Epithelial cell of prostate (primary cell): ENCODE results near the gene FBXL17.

Experiments
- DNase-seq: peaks from one replicate; pipeline ENCODE4 v3.0.0-alpha.2; 2011; ENCODE audit warnings: low read depth, low spot score
- H3K27ac ChIP-seq: fragments of 450-650 bp; 2 replicates; pipeline ENCODE4 v1.5.1; 2017; ENCODE audit warnings: mild to moderate bottlenecking

The FBXL17 gene

GRCh38 chr5:107969847-107970246, 412.1 kb downstream of the FBXL17 start:
- DNase-seq: no peak
- H3K27ac ChIP-seq: no peak overlapping the region

- no peak for DNase-seq
- H3K27ac ChIP-seq: no peak overlapping the region
Measured at GRCh38 chr5:107968998-107969397, 412.9 kb downstream of the FBXL17 start.

GRCh38 chr5:107968406-107968843, 413.5 kb downstream of the FBXL17 start:
- no peak overlapping the region for H3K27ac ChIP-seq
- no peak for DNase-seq

DNA sequence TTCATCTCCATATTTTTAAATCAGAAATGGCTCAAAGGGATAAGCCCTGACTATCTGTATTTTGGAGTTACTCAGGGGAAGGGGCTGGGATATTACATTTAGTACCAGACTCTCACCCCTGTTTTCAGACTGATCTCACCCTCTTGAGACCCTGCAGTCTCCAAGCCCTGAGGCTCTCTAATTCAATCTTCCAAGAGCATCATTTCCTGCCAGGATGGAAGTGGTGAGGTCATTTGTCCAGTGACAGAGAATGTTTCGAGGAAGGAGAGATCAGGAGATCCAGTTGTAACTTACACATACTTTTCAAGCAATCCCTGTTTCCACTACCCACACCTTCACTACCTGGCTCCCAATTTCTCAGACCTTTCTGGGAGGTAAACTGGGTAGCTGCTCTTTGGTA, 415.7 kb downstream of the FBXL17 start:
- DNase-seq: no peak
- H3K27ac ChIP-seq: no peak overlapping the region

GRCh38 chr5:107964722-107965121, 417.2 kb downstream of the FBXL17 start:
- H3K27ac ChIP-seq: no peak overlapping the region
- DNase-seq: no peak

- DNase-seq: no peak
- H3K27ac ChIP-seq: no peak overlapping the region
Measured at GRCh38 chr5:107959573-107960279, 422.2 kb downstream of the FBXL17 start.

DNA sequence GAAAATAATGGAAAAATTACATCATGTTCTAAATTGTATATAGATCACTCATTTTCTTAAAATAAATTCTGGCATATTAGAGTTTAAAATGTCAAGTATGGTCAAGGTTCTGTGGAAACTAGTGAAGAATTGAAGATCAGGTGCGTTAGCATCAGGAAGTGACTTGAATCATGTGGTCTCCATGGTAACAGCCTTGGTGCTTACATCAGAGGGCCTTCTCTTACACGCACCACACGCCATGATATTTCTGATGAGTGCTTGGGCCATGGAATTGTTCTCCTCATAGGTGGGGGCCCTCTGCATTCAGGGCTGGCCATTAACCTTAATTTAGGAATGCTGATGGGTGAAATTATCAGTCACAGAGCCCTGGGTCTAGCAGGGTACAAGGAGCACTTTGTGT, 423.0 kb downstream of the FBXL17 start:
- DNase-seq: no peak
- no peak overlapping the region for H3K27ac ChIP-seq

- no peak for DNase-seq
- H3K27ac ChIP-seq: no peak overlapping the region
Measured at GRCh38 chr5:107958432-107958831, 423.5 kb downstream of the FBXL17 start.

- no peak for DNase-seq
- H3K27ac ChIP-seq: no peak overlapping the region
Measured at GRCh38 chr5:107957051-107957450, 424.8 kb downstream of the FBXL17 start.

DNA sequence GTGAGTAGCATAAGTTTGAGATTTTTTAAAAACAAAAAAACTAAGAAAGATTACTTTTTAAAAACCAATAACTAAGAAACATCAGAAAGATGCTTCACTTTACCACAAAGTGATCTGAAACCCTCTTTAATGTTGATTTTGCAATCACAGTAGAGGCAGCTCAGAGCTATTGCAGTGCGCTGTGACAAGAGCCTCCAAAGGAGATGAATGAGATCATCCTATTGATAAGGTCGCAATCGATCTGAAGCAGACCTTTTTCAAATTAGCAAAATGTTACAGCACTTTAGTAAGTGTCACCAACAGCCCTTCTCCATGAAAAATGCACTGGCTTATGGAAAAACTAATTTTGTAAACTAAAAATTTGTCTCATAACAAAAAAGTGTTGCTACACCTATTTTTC, 426.6 kb downstream of the FBXL17 start:
- no peak overlapping the region for H3K27ac ChIP-seq
- DNase-seq: no peak

- no peak overlapping the region for H3K27ac ChIP-seq
- DNase-seq: no peak
Measured at GRCh38 chr5:107954254-107954653, 427.6 kb downstream of the FBXL17 start.

DNA sequence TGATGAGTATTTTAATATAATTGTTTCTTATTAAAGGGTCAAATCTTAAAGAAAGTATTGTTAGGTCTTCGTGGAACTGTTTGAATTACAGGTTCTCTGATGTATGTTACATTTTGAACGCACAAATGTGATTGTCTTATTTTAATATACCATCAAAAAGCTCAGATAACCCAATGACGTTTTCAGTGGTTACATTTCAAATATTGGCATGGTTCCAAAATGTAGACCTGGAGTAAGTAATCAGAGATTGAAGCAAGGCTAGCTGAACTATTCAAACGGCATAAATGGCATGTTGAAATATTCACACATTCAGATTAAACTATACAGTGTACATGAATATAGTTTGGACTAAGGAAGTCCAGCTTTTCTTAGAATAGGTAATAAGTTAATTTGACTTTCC, 429.4 kb downstream of the FBXL17 start:
- no peak for DNase-seq
- no peak overlapping the region for H3K27ac ChIP-seq

GRCh38 chr5:107951309-107951708, 430.6 kb downstream of the FBXL17 start:
- H3K27ac ChIP-seq: no peak overlapping the region
- no peak for DNase-seq

DNA sequence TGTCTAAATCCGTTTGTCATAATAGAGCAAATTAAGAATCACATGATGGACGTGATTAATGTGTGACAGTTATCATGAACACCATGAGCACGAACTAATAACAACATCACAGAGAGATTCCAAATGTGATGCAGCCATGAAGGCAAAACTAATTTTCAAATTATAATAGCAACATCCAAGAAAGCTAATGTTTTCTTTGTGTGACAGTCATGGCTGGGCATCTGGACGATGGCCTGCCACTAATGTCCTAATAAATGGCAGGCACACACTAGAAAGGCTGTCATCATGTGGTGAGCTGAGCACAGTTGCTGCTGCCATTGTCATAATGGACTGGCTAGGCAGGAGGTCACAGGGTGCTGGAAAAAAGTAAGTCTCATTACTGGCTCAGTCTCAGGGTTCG, 431.1 kb downstream of the FBXL17 start:
- no peak overlapping the region for H3K27ac ChIP-seq
- no peak for DNase-seq

DNA sequence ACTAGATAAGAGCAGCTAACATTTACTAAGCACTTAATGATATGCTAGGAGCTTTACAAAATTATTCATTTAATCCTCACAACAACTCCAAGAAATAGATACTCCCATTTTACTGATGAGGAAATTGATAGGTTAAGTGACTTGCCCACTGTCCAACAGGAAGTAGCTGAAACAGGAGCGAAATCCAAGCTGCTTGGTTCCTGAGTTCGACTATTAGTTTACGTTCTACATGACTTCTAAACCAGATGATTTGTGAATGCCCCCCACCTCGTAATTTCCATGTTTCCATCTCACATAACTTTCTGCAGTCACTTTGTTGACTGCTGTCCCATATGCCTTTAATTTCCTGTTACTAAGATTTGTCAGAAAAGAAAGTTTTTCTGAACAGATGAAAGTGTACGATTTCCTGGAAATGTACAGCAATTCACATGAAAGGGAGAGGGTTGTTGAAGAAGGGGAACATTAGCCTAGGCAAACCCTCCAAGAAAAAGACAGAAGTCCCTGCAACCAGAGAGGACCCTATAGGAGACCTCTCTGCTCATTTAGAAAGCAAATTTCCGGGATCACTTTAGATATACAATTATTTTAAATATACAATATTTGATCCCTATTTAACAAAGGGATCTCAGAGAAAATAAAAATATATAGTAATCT, 432.1 kb downstream of the FBXL17 start:
- no peak for DNase-seq
- H3K27ac ChIP-seq: no peak overlapping the region

DNA sequence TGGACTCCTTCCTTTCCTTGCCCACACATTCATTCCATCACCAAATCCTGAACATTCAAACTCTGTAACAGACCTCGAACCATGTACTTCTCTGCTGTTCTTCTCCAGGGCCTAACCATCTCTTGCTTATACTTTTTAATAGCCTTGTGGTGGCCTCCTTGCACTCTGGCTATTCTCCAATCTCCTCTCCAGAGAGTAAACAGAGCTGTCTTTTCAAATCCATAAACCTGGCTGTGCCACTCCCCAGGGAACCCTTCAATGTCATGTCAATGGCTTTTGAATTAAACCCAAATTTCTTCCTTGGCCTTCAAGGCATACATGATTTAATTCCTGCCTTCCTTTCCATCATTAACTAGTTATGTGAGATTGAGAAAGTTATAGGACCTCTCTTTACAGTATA, 433.5 kb downstream of the FBXL17 start:
- no peak for DNase-seq
- no peak overlapping the region for H3K27ac ChIP-seq

DNA sequence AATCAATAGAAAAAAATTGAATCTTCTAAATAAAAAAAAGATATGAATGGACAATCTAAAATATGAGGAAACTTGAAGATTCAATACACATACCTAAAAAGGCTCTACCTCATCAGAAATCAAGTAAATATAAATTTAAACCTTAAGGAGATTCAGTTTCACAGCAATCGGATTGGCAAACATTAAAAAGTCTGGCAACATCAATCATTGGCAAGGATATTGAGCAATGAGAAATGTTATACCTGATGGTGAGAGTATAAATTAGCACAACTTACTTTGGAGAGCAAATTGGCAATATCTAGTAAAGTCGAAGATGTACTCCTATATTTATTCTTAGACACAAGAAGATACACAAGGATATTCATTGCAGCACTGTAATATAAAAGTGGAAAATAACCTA, 436.8 kb downstream of the FBXL17 start:
- no peak for DNase-seq
- H3K27ac ChIP-seq: no peak overlapping the region

DNA sequence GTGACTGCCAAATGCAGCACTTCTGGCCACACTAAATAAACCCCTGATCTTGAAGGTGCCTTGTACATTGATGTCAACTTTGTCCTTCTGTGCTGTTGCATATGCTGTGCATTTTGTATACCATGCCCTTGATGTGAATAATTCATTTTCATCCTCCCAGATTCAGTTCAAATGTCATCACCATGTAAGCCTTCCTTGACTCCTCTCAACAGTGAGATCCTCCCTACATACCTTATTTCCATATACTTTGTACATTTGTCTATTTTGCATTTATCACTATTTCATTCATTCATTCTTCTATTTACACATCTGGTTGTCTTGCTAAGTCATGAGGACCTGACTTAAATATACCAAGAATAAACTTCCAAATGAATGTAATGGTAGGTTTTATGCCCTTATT, 438.0 kb downstream of the FBXL17 start:
- no peak for DNase-seq
- no peak overlapping the region for H3K27ac ChIP-seq

DNA sequence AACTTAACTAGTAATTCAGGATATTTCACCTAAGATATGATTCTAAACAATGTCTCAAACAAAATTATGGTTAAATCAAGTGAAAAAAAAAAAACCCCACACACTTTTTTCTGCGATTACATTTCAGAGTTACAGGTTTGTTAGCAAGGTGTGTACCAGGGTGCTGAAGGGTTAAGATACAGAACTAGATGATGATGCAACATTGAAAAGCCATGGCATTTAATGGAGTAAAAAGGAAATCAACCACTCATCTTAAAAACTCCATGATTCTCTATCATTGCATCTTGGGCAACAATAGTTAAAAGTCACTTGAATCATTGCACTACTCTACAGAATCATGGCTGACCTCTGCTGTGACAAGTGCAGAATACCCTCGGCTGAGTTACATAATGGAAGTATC, 440.9 kb downstream of the FBXL17 start:
- DNase-seq: no peak
- H3K27ac ChIP-seq: no peak overlapping the region

DNA sequence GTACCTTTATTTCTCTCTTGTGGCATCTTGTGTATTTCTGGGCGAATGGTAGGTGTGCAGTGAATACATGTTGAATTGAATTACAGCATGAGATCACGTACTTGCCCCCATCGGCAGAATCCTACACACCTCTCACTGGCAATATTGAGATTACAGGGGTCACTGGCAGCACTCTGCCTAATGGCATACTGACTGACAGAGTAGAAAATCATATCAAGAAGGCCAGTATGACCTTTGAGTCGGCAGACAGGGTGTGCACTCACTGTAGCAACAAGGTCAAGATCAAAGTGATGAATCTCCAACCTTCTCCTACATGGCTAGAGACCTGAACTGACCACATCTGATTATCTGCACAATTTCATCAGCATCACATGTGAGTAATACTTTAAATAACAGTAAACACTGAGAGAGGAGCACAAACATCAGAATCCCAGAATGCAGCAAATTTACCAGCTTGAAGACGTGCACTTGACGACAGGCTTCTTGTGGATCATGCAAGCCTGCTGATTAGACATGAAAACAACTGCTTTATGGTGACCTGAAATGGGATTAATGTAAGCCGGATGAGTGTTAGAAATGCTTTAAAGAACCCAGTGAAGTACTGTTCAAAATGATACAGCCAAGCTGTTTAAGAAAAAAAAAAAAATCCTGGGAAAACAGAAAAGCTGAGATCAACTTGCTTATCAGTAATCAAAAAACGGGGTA, 444.1 kb downstream of the FBXL17 start:
- DNase-seq: no peak
- no peak overlapping the region for H3K27ac ChIP-seq

- DNase-seq: no peak
Measured at GRCh38 chr5:107937204-107937603, 444.7 kb downstream of the FBXL17 start.

More at GRCh38 chr5:107937204-107937603, 444.7 kb downstream of the FBXL17 start:
- H3K27ac ChIP-seq: no peak overlapping the region
